Measurements from ENCODE around the gene HOMER2.
"Not testable (repeated sequence)": the region's sequence is repeated elsewhere in the genome, so short reads cannot be mapped to it uniquely, and the experiment has no call there.

The HOMER2 gene

DNA sequence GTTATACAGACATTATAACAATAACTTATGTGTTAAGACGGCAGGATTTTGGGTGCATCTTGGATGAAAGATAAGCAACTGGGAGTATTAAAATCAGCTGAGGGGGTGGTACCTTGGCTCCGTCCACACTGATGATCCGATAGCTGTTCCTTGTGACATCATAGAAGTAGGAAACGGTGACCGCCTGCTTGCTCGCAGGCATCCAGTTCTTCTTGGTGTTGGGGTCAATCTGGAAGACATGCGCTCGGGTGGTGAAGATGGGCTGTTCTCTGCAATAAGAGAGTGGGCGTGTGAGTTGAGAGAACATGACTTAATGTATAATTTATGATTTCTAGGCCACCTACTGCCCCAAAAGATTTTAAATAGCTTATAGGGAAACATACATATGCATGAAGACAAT lies 59.9 kb downstream of the HOMER2 start:
- no peak for DNase-seq

DNA sequence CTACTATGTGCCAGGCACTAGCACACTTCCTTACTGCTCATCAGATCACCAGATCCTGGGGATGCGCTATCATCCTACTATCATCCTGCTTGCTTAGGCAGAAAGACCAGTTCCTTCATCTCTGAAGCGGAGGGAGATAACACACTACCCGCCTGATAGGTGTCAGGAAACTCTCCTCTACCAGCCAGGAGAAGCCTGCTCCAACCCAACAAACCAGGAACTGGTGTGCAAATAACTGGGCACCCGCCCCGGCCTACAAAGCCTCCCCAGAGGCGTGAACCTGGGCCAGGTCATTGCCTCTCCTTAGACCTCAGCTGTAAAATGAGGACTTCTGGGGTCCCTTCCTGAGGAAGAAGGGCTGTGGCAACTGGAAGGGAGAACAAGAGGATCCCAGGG lies 61.5 kb downstream of the HOMER2 start:
- DNase-seq: peak; percentile 24

DNA sequence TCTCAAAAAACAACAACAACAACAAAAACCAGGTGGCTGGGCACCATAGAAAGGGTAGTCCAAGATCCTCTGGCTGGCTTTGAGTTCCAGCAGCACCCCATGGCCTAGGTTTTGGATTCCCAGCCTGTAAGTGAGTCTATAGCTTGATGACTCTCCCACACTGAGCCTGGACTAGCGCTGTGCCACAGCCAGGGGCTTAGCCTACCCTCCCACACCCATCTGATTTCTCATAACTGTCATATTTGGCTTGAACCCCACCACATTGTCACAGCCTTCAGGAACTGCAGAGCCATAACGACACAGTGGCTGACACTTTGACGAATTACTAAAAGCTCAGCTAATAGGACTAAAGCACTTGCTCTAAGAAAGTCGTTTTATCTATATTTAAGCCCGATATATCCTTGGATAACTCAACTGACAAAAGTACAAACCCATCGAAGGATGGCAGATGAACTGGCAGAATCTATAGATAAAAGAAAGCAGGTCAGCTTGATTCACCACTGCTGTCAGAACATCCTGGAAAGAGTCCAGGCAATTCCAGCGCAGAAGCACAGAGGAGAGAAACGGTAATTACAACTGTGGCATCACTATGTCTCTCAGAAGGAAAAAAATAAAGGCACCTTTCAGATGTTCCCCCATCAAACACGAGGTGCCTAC lies 62.1 kb downstream of the HOMER2 start:
- peak; percentile 69 for DNase-seq

DNA sequence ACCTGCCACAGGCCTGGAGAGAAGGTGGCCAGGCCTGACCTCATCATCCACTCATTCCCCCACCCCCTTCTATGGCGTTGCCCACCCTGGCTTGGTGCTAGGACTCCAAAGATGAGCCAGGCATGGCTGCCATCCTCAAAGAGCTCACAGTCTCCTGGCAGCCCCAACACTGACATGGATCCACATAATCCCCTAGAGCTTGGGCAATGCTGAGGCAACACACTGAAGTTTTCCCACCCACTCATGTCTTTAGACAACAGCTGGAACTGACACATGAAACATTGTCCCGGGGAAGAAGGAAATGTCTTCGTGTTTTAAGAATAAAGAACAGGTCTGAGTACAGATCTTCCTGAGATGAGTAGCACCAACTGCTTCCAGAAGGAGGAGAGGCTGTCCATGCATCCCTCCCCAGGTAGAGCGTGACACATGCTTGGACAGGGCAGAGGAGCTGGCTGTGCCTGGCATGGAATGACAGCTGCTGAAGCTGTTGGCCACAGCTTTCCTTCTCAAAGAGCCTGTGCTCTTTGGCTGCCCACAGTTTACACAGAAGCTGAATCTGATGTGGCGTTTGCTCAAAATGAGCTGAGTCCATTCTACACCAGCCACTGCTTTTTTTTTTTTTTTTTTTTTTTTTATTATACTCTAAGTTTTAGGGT lies 70.1 kb downstream of the HOMER2 start:
- no peak for DNase-seq

DNA sequence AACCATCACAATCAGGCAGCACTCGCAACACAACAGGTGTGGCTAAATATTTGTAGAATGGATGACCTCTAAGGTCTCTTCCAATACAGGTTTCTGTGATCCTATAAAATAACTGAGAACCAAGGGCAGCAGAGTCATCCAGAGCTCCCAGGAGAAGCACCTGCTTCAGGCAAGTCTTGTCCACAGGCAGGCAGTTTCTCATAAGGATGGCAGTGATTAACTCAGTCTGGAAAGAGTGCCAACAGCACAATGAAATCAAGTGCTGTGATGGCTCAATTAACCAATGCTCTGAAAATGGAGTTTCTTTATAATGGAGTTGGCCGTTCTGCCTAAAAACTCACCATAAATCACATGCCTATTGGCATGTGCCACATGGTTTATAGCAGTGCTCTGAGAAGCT lies 70.8 kb downstream of the HOMER2 start:
- DNase-seq: no peak

DNA sequence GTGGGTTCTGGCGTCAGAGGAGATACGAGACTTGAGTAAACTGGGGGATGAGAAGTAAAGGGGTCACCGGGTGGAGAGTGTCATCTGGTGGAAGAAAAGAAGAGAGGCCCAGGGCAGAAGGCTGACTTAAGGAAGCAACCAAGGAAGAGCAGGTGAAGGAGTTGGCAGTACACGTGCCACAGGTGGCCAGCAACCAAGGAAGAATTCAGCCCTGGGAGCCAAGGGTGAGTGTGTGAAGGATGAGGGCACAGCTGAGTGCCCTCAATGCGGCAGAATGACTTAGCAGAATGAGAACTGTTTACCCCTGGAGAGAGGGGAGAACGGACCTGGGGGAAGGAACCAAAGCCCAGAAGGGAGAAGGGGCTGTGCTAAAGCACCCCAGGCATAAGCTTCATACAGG lies 71.8 kb downstream of the HOMER2 start:
- no peak for DNase-seq

DNA sequence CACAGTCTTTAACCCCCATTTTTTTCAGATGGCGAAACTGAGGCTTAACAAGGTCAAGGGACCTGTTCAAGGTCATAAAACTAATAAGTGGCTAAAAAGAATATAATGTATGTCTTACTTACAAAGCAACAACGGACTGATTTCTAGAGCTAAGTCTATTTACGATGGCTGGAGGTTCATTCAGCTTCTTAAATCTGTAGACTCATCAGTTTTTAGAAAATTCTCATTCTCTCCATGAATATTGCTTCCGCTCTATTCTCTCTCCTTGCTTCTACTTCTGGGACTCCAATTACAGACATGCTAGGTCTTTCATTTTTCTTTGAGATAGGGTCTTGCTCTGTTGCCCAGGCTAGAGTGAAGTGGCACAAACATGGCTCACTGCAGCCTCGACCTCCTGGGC lies 74.2 kb downstream of the HOMER2 start:
- no peak for DNase-seq

DNA sequence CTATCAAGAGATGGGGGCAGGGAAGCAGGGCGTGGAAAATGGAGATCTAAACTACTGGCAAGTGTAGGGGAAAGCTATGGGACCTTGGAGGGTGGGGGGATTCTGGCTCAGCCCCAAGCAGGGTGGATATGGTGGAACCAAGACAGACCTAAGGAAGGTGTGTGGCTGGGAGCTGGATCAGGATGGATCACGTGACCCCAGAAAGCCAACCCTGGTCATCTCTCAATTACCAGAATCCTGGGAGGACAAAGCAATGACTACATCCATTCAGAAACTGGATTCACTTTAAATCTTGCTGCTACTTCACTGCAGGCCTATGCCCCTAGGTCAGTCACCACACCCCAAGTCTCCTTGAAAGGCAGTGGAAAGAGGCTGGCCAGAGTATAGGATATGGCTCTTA lies 74.7 kb downstream of the HOMER2 start:
- no peak for DNase-seq

DNA sequence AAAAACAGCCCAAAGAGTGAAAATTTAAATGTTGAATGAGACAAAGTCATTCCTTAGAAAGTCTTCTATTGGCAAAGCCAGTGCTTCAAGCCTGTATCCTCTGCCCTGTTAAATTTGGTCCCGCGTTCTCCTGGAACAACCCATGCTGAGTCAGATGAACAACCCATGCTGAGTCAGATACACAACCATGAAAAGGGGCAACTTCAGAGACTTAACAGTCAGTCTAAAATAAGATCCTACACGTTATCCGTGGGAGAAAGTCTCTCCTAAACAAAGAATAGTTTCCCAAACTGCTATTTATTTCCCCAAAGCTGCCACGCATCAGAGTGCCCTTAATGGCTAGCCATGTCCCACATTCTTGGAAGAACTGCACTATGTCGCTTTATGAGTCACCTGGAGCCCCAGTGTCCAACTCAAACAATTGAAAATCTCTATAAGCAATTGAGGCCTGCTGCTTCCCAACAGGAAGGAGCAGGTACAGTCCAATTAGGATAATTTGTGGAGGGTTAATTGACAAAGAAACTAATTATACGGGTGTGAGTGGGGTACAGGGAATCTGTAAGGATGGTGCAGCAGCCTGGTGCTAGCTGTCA lies 77.0 kb downstream of the HOMER2 start:
- no peak for DNase-seq

DNA sequence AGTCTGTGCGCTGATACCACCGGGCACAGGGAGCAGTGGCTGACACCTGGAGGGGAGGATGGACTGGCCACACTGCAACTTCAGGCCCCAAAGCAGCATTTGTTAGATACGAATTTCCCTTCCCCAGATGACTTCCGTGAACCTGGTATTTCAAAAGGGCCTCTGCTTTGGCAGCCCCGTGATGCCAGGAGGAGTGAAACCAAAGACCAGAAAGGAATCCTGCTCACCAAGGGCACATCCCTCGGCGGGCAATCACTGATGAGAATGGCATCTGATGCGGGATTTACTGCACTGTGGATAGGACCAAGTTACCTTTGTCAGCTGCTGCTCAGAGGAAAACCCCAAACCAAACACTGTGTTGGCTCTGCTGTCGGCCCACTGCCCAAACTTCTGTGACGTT lies 77.6 kb downstream of the HOMER2 start:
- no peak for DNase-seq

DNA sequence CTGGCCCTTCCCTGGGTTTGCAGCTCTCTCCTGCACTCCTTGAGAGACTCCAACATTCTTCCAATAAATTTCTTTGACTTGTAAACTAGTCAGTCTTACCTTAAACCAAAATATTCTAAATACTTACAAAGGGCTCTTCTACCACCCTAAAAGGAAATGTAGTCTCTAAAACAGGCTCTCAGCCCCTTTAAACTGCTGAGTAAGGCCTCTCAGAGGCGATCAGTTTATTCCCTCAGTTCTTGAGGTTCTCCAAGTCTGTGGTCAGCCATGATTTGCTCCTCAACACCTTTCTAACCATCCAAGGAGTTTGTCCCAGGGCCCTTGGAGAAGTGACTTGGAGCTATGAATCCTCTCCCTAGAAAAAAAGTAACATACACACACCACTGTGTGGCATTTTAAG lies 78.3 kb downstream of the HOMER2 start:
- no peak for DNase-seq

DNA sequence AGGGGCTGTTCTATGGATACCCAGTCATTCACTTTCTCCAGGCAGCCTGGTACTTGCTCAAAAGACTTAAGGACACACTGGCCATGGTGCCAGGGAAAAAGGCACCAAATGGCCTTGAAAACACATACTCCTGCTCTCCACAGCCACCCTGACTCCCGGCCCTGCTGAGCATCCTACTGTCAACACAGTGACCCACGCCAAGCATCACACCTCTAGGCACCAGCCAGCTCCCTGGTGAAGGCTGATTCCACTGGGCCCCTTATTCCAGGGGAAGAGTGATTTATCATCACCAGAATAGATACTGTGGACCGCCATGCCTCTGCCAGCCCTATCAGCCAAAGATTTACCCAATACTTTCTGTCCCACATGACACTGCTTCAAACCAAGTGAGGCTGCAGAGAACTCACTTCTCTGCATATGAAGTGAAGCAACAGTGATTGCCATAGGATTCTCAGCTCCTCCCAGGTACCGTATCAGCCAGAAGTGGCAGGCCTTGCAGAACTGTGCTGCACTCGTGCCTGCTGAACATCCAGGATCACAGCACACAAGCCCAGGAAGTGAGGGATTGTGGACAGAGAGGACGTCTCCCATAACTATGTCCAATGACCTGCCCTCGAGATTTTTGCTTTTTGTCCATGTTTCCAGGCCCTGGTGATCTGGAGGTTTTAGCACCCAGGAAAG lies 79.4 kb downstream of the HOMER2 start:
- no peak for DNase-seq

DNA sequence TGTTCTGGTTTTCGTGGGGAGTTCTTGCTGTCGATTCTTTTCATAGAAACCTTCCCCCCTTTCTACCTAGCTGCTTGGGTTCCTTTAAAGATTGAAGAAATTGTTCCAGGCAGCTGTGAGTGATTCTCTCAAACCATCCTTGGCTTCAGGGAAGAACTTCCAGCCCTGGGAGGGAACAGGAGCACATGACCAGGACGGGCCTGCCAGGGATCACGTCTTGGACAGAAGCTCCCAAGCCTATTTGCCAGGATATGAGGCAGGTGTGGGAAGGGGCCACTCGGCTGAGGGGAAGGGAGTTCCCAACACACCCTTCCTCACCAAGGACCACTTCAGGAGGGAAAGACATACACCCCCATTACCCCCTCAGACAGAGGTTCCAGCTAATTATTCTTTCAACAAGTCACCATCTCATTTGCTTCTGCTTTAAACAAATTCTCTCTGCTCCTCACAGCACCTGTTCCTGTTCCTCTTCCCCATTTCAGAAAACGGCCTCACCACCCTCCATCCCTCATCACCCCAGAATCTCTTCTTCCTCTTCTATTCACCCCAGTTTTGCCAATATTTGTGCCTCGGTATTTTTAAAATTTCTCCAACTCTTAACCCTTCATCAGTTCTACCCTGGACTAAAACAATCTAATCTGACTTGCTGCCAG lies 80.6 kb downstream of the HOMER2 start:
- DNase-seq: no peak

DNA sequence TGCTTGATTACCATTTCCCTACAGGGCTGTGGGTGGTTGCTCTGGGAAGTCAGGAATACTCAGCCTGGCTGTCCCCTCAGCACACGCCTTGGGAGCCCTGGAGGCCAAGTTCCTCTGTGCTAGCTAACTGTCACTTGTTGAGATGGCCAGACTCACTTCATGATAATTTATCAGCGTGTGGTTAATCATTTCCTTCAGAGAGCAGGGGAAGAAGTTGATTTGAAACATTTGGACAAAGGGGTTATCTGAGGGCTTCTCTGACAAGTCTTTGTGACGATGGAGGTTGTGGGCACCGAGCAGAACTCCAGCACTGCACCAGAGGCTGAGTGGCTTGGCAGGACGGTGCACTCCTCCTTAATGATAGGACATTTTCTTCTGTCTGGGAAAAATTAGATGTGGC lies 81.2 kb downstream of the HOMER2 start:
- peak; percentile 87 for DNase-seq

DNA sequence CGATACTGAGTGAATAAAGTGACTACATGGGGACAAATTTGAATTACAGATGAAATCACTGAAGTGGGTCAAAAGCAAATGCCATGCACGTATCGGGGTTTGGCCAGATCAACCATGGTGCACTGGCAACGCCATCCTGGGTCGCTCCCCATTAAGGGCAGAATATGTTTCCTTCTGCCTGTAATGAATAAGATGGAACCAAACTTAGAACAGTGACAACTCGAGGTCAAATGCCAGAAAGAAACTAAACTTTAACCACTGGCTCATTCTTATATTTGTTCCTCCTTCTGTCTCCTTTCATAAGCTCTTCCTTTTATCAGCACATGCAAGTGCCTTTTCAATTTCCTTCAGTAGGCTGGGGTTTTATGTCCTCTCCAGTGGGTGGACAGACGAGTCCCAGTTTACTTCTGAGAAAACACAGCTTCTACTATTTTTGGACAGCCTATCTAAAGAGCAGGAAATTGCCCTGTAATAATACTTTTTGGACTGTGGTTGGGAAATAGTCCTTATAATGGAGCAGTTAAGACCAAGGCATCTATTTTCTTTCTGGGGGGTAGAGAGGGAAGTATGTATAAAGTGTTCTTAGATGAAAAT lies 81.7 kb downstream of the HOMER2 start:
- DNase-seq: peak; percentile 65

DNA sequence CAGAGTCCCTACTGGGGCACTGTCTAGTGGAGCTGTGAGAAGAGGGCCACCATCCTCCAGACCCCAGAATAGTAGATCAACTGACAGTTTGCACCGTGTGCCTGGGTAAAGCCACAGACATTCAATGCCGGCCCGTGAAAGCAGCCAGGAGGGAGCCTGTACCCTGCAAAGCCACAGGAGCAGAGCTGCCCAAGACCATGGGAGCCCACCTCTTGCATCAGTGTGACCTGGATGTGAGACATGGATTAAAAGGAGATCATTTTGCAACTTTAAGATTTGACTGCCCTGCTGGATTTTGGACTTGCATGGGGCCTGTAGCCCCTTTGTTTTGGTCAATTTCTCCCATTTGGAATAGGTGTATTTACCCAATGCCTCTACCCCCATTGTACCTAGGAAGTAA lies 86.5 kb downstream of the HOMER2 start:
- not testable (repeated sequence) for DNase-seq

DNA sequence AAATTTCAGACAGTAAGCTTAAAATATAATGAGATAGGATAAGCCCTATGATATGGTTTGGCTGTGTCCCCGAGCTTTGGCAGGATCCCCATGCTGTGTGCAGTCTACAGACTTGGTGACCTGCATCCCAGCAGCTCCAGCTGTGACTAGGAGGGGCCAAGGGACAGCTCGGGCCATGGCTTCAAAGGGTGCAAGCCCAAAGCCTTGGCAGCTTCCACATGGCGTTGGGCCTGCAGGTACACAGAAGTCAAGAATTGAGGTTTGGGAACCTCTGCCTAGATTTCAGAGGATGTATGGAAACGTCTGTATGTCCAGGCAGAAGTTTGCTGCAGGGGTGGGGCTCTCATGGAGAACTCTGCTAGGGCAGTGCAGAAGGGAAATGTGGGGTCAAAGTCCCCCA lies 86.9 kb downstream of the HOMER2 start:
- not testable (repeated sequence) for DNase-seq

DNA sequence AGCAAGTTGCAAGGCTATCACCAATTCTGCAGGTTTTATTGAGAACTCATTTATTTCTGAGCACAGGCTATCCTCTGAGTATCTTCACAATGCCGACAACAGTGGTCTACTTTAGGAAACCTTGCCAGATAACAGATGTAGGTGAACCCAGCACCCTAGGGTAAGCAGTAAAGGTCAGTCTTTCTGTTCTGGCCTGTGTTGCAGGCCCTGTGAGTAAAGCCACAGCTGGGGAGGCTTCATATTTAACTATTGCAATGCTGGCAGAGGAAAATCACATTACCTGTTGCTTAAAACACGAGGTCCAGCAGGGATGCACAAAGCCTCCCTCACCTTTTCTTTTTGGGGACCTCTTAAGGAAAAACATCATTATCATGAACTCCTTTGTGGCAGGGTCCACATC lies 87.6 kb downstream of the HOMER2 start:
- no peak for DNase-seq

DNA sequence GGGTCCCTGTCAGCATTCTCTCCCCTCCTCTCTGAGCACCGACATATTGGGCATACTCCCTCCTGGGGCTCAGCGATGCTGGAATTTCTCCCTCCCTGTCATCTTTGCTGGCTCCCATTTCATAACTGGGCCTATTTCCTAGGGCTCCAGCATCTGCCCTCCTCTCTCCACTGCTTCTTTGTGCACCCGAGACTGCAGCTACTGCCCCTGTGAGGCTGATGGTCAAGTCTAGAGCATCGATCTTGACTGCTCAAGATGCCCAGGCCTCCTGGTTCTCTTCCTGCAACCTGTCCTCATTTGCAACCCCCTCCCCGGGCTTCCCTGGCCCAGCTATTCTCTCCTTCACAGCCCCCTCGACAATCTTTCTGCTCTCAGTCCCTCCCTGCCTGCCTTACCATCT lies 89.6 kb downstream of the HOMER2 start:
- DNase-seq: no peak

DNA sequence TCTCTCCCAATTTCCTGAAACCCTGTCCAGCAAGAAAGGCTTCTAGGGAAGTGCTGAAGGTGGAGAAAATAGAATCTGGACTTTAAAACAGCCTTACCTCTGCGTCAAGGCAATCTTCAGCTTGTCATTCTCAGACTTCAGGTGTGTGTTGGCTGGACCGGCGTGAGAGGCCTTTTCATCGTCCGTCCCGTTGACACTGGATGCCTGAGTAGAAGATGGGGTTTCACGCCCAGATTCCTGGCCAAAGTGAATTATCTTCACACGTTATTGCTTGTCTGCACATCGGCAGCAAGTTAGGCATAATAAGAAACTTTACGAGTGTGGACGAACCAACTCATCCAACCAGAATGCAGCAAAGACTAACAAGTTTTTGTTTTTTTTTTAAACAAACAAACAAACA lies 93.6 kb downstream of the HOMER2 start:
- no peak for DNase-seq

DNA sequence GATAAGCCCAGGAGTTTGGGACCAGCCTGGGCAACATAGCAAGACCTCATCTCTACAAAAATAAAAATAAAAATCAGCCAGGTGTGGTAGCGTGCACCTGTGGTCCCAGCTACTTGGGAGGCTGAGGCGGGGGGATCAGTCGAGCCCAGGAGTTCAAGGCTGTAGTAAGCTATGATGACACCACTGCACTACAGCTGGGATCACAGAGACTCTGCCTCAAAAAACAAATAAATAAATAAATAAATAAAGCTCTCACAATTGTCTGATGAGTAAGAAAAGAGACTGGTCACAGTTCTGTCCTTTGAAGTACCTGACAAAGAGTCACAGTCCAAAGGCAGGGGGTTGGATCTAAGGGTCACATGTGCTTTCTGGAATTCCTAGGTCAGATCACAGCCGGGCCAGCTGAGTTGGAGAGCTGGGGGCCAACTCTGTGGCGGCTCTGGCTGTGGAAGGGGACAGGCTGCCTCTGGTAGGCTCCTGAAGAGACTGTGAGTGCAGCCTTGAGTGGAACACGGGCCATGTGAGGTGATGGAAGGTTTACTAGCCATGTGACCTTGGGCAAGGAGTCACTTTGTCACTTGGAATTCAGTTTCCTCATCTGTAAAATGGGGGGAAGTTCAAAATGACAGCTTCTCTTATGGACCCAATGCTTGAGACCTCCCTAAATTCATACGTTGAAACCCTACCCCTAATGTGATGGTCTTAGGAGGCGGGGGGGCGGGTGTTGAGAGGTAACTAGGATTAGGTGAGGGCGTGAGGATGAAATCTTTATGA lies 95.9 kb downstream of the HOMER2 start:
- DNase-seq: no peak

All from hematopoietic multipotent progenitor cell treated with erythropoietin and hydrocortisone succinate and interleukin-3 and kit ligand, for 6 days (in vitro differentiated cells).